PC-9 (cell line): ENCODE data around the gene HSPA1L. TPM values are rescaled to one million over a fixed set of nuclear protein-coding genes. Genes with fewer than 3 reads are reported as not detected.

ENCODE experiments used
- BruUV-seq: library from RNA; stranded (reverse); fragments of 400-500 nt; replicated peaks from 2 replicates; lab custom pipeline; 2021; lab: Mats Ljungman, UMichigan
- CTCF ChIA-PET: fragments of 300-600 bp; sonication (Branson Sonifier 250); formaldehyde crosslinking; loops from one replicate; lab custom pipeline; 2022; ENCODE audit warnings: antibody characterized with exemption; lab: Charles Lee
- POLR2A ChIA-PET: fragments of 300-600 bp; sonication (Branson Sonifier 250); formaldehyde crosslinking; loops from one replicate; lab custom pipeline; 2022; ENCODE audit warnings: antibody characterized with exemption; ENCODE audit not compliant: unreplicated experiment; lab: Charles Lee
- DNase-seq, 2 experiments: peaks; one replicate each; pipeline versions ENCODE4 v3.0.0 to v3.0.0-alpha.2; 2015 to 2022; ENCODE audit warnings: mixed read lengths in 1 of 2
- H2AFZ ChIP-seq: fragments of 200-600 bp; sonication (generic); 2 replicates; pipeline ENCODE4 v1.8.1; 2017; ENCODE audit warnings: antibody characterized with exemption
- H3F3A ChIP-seq: fragments of 200-600 bp; sonication (generic); 2 replicates; pipeline ENCODE4 v1.8.1; 2017; ENCODE audit warnings: antibody characterized with exemption, mild to moderate bottlenecking, low read depth; ENCODE audit not compliant: insufficient read depth
- H3K27ac ChIP-seq: fragments of 200-600 bp; sonication (generic); 2 replicates; pipeline ENCODE4 v1.6.1; 2016; ENCODE audit warnings: mixed run types
- H3K27me3 ChIP-seq: fragments of 200-600 bp; sonication (generic); 2 replicates; pipeline ENCODE4 v1.6.1; 2016; ENCODE audit warnings: low read depth, mixed run types; ENCODE audit not compliant: insufficient read depth
- H3K36me3 ChIP-seq: fragments of 200-600 bp; sonication (generic); 2 replicates; pipeline ENCODE4 v1.6.1; 2016; ENCODE audit warnings: low read depth, mixed run types
- H3K4me1 ChIP-seq: fragments of 200-600 bp; sonication (generic); replicated peaks from 2 replicates; pipeline ENCODE4 v1.6.1; 2016; ENCODE audit warnings: mixed run types; ENCODE audit not compliant: insufficient read depth
- H3K4me2 ChIP-seq: fragments of 200-600 bp; sonication (generic); 2 replicates; pipeline ENCODE4 v1.6.1; 2017; ENCODE audit warnings: mixed run types
- H3K4me3 ChIP-seq: fragments of 200-600 bp; sonication (generic); 2 replicates; pipeline ENCODE4 v1.6.1; 2016; ENCODE audit warnings: mixed run types
- H3K79me2 ChIP-seq: fragments of 200-600 bp; sonication (generic); 2 replicates; pipeline ENCODE4 v1.6.1; 2017; ENCODE audit warnings: low read depth, mixed run types
- H3K9me2 ChIP-seq: fragments of 200-600 bp; sonication (generic); 2 replicates; pipeline ENCODE4 v1.8.1; 2017; ENCODE audit warnings: mild to moderate bottlenecking; ENCODE audit not compliant: insufficient read depth
- H3K9me3 ChIP-seq: fragments of 200-600 bp; sonication (generic); 2 replicates; pipeline ENCODE4 v1.8.1; 2016; ENCODE audit warnings: low read depth; ENCODE audit not compliant: insufficient read depth
- H4K20me1 ChIP-seq: fragments of 200-600 bp; sonication (generic); 2 replicates; pipeline ENCODE4 v1.8.1; 2017; ENCODE audit not compliant: insufficient read depth
- EZH2 ChIP-seq: fragments of 200-600 bp; sonication (generic); IDR thresholded peaks from 2 replicates; pipeline ENCODE4 v1.8.0; 2017; ENCODE audit warnings: antibody characterized with exemption, low read depth
- intact Hi-C: fragments of 100-400 bp; cut with micrococcal nuclease; formaldehyde crosslinking; loops from one replicate; pipeline ENCODE4 v1.10.0; 2022; ENCODE audit not compliant: unreplicated experiment
- total RNA-seq: library from RNA; stranded (reverse); gene quantifications from 2 replicates; pipeline ENCODE4 v1.2.3, GENCODE V29; 2021
- TF ChIP-seq, protein P1 (sequence below): fragments of 200-600 bp; sonication (generic); conservative IDR thresholded peaks from 2 replicates; pipeline ENCODE4 v1.6.1; 2017; ENCODE audit warnings: mixed run types, antibody characterized with exemption, mild to moderate bottlenecking, moderate library complexity

HSPA1L gene
- total RNA-seq, 1 experiment from 2014 or later: 2.3 TPM

GRCh38 chr6:31771992-31772358 lies 43.1 kb downstream of the HSPA1L start:
- peaks cover 26% of the 10 kb centered on the region for H3K4me1 ChIP-seq
- ChIA-PET POLR2A (no interaction called here), CTCF (interaction anchor here (0.7 kb wide), 1 partner anchor 54 kb away, joined by 14 read pairs; no protein-coding TSS in a partner anchor)
- no peaks in the 10 kb centered on the region for H3K27me3 ChIP-seq
- no peak for DNase-seq
- no peak overlapping the region for H3K4me3 ChIP-seq
- no peaks in the 10 kb centered on the region for H3K36me3 ChIP-seq
- intact Hi-C loops: loop anchor here (1.0 to 10.0 kb wide), 2 partner anchors 58 to 183 kb away; partner anchors contain the start of genes NELFE and SKIC2
- no peaks in the 10 kb centered on the region for H3K9me2 ChIP-seq
- H2AFZ ChIP-seq: no peak overlapping the region
- no peak overlapping the region for H3K27ac ChIP-seq
- peaks cover 21% of the 10 kb centered on the region; the same call in 1 of the 2 replicates for H3F3A ChIP-seq
- no peaks in the 10 kb centered on the region for H4K20me1 ChIP-seq
- no peaks in the 10 kb centered on the region for H3K79me2 ChIP-seq
- H3K9me3 ChIP-seq: no peaks in the 10 kb centered on the region
- BruUV-seq: no TSS peak
- TF ChIP-seq, protein P1, sequence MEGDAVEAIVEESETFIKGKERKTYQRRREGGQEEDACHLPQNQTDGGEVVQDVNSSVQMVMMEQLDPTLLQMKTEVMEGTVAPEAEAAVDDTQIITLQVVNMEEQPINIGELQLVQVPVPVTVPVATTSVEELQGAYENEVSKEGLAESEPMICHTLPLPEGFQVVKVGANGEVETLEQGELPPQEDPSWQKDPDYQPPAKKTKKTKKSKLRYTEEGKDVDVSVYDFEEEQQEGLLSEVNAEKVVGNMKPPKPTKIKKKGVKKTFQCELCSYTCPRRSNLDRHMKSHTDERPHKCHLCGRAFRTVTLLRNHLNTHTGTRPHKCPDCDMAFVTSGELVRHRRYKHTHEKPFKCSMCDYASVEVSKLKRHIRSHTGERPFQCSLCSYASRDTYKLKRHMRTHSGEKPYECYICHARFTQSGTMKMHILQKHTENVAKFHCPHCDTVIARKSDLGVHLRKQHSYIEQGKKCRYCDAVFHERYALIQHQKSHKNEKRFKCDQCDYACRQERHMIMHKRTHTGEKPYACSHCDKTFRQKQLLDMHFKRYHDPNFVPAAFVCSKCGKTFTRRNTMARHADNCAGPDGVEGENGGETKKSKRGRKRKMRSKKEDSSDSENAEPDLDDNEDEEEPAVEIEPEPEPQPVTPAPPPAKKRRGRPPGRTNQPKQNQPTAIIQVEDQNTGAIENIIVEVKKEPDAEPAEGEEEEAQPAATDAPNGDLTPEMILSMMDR: no peak
- no peak for TF ChIP-seq EZH2
- no peak overlapping the region for H3K4me2 ChIP-seq

DNA sequence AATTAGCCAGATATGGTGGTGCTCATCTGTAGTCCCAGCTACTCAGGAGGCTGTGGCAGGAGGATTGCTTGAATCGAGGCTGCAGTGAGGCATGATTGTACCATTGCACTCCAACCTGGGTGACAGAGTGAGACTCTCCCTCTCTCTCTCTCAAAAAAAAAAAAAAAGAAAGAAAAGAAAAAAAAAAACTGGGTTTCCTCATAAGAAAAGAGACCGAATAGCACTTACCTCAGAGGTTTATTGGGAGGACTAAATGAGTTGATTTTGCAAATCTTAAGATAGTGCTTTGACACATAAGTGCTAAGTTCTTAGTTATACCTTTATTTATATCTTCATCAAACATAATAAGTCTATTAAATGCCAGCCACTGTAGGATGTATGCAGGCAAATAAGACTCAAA lies 44.2 kb downstream of the HSPA1L start:
- CTCF ChIA-PET: interaction anchor here (0.7 to 2.2 kb wide), 5 partner anchors 24 to 127 kb away, joined by 3 to 15 read pairs (median 11); partner anchors contain the start of genes LSM2 and LY6G5C
- no peaks in the 10 kb centered on the region for H3K36me3 ChIP-seq

DNA sequence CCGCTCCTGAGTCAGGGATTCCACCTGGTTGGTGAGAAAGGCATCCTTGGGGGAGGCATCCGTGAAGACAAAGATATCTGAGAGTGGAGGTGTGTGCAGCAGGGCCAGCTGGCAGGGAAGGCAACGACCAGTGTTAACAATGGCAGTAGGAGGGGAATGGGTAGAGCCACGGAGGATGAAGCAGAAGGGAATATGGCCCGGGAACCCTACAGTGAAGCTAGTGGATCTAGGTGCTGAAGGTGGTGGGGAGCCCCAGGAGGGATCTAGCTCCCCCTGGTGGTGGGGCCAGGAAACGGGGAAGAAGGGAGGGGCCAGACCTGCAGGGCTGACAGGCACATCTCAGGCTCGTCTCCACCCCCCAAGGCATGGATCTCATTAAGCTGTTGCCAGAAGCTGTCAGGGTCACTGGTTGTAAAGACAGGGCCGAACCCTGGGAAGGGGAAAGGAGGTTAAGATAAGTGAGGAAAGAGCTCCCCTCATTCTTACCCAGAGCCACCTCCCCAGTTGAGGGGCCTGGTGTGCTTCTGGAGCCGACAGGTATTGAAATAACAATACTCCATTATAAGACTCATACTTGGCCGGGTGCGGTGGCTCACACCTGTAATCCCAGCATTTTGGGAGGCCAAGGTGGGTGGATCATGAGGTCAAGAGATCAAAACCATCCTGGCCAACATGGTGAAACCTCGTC lies 45.3 kb downstream of the HSPA1L start:
- ChIA-PET POLR2A (interaction anchor here (0.6 to 1.2 kb wide), 3 partner anchors 34 to 420 kb away, joined by 3 to 7 read pairs (median 5); partner anchors contain the start of genes CLIC1, EHMT2 and PBX2), CTCF (interaction anchor here (0.6 to 2.2 kb wide), 10 partner anchors 23 to 128 kb away, joined by 3 to 13 read pairs (median 3); partner anchors contain the start of genes C6orf47, CLIC1, DDAH2 and LSM2)
- Histone ChIP-seq H3K36me3 (no peaks in the 10 kb centered on the region), H3K9me2 (no peaks in the 10 kb centered on the region), H3K27me3 (no peaks in the 10 kb centered on the region), H3K9me3 (no peaks in the 10 kb centered on the region), H3K4me2 (no peak overlapping the region), H3K4me3 (no peak overlapping the region), H4K20me1 (no peaks in the 10 kb centered on the region), H3F3A (peaks cover 13% of the 10 kb centered on the region; the same call in 1 of the 2 replicates), H3K4me1 (peaks cover 5% of the 10 kb centered on the region), H3K79me2 (no peaks in the 10 kb centered on the region), H3K27ac (no peak overlapping the region), H2AFZ (no peak overlapping the region)
- intact Hi-C loops: loop anchor here (1.0 to 10.0 kb wide), 3 partner anchors 41 to 185 kb away; partner anchors contain the start of genes DDAH2, NELFE and SKIC2
- peak; percentile 55 to 83 for DNase-seq
- no TSS peak for BruUV-seq
- TF ChIP-seq, protein P1: peak; percentile 93
- TF ChIP-seq EZH2: no peak

More for the DNA sequence above, 44.2 kb downstream of the HSPA1L start:
- Histone ChIP-seq H3K27ac (no peak overlapping the region), H3K9me3 (no peaks in the 10 kb centered on the region), H3K4me1 (peaks cover 15% of the 10 kb centered on the region), H3K79me2 (no peaks in the 10 kb centered on the region), H3K27me3 (no peaks in the 10 kb centered on the region), H3K9me2 (no peaks in the 10 kb centered on the region), H2AFZ (no peak overlapping the region), H3K4me3 (no peak overlapping the region), H3F3A (peaks cover 13% of the 10 kb centered on the region; the same call in 1 of the 2 replicates), H3K4me2 (no peak overlapping the region), H4K20me1 (no peaks in the 10 kb centered on the region)
- POLR2A ChIA-PET: interaction anchor here (0.6 to 0.7 kb wide), 2 partner anchors 44 kb away, joined by 4 read pairs; no protein-coding TSS in a partner anchor
- no peak for DNase-seq
- intact Hi-C loops: loop anchor here (10.0 kb wide), 1 partner anchor 184 kb away; the partner anchor contains the start of genes NELFE and SKIC2
- TF ChIP-seq EZH2: no peak
- TF ChIP-seq, protein P1: no peak
- BruUV-seq: no TSS peak
